Panc1 (cell line): ENCODE results near the gene TRDN.

Experiments
- CTCF ChIP-seq: fragments of 450-650 bp; IDR thresholded peaks from 2 replicates; pipeline ENCODE4 v1.5.1; 2017; ENCODE audit warnings: mild to moderate bottlenecking
- POLR2AphosphoS5 ChIP-seq: IDR thresholded peaks from 2 replicates; pipeline ENCODE4 v1.6.1; 2012; ENCODE audit warnings: mild to moderate bottlenecking, low read depth, low read length, moderate library complexity
- REST ChIP-seq, 2 experiments: IDR thresholded peaks; 2 replicates each; pipeline ENCODE4 v1.6.1; 2011 to 2012; ENCODE audit warnings: low read depth in 2 of 2, control low read depth in 1 of 2, low read length in 1 of 2, mild to moderate bottlenecking in 1 of 2, moderate library complexity in 1 of 2; ENCODE audit not compliant: insufficient read depth in 1 of 2
- SIN3A ChIP-seq: IDR thresholded peaks from 2 replicates; pipeline ENCODE4 v1.6.1; 2012; ENCODE audit warnings: low read depth, mild to moderate bottlenecking, low read length, moderate library complexity, borderline replicate concordance; ENCODE audit not compliant: insufficient read depth
- TCF7L2 ChIP-seq: IDR thresholded peaks from 2 replicates; pipeline ENCODE4 v1.6.1; 2011; ENCODE audit warnings: mild to moderate bottlenecking, low read depth, low read length, inconsistent platforms

- TF ChIP-seq CTCF (no peak), REST (IDR thresholded peaks at IDR 0.05; ENCODE audit: insufficient read depth in 1 of 2, low read depth in 2 of 2, low read length in 1 of 2) (no peak), POLR2AphosphoS5 (no peak), SIN3A (no peak), TCF7L2 (no peak)
Measured at GRCh38 chr6:123527406-123527805, 109.3 kb downstream of the TRDN start.
